Measurements from ENCODE around the gene CEP131.

Gene CEP131

GRCh38 chr17:81222906-81223761, at the start of gene CEP131 (continued):
- TF ChIP-seq PRDM10 (tag by site-specific recombination; IDR thresholded peaks at IDR 0.05) (no peak; the same call in 1 of the 2 replicates), ZNF670 (tag by site-specific recombination; IDR thresholded peaks at IDR 0.05; ENCODE audit: low read depth) (no peak), ZNF341 (tag by site-specific recombination; IDR thresholded peaks at IDR 0.05; ENCODE audit: low read depth) (peak; percentile 94), GFI1B (tag by site-specific recombination; IDR thresholded peaks at IDR 0.05) (no peak), ZNF843 (tag by site-specific recombination; IDR thresholded peaks at IDR 0.05) (0 out of 2 replicates have a peak, but pooled peaks have one; percentile 23), ZNF707 (tag by site-specific recombination; IDR thresholded peaks at IDR 0.05) (no peak), ZNF157 (tag by site-specific recombination; IDR thresholded peaks at IDR 0.05) (no peak), ZNF488 (tag by site-specific recombination; IDR thresholded peaks at IDR 0.05) (no peak), ZNF280C (tag by site-specific recombination; IDR thresholded peaks at IDR 0.05) (no peak), ZNF518A (tag by site-specific recombination; conservative IDR thresholded peaks at IDR 0.05; ENCODE audit: low read depth) (no peak), SETDB1 (IDR thresholded peaks at IDR 0.05; ENCODE audit: insufficient read length, low read length) (no peak), AEBP2 (tag by site-specific recombination; IDR thresholded peaks at IDR 0.05; ENCODE audit: borderline replicate concordance) (no peak), ZNF221 (tag by site-specific recombination; IDR thresholded peaks at IDR 0.05; ENCODE audit: borderline replicate concordance) (no peak), BCL11B (tag by site-specific recombination; IDR thresholded peaks at IDR 0.05; ENCODE audit: low read depth) (0 out of 2 replicates have a peak, but pooled peaks have one; percentile 17), ZNF155 (tag by site-specific recombination; IDR thresholded peaks at IDR 0.05) (no peak), ZNF302 (tag by site-specific recombination; IDR thresholded peaks at IDR 0.05; ENCODE audit: low read depth) (no peak), SP2 (tag by site-specific recombination; IDR thresholded peaks at IDR 0.05) (peak; percentile 100), ZBTB17 (tag by site-specific recombination; IDR thresholded peaks at IDR 0.05) (no peak), ZNF391 (tag by site-specific recombination; IDR thresholded peaks at IDR 0.05; ENCODE audit: borderline replicate concordance, low read depth) (peak; percentile 43; the same call in 1 of the 2 replicates), ZFP41 (tag by site-specific recombination; IDR thresholded peaks at IDR 0.05; ENCODE audit: borderline replicate concordance) (no peak), ZNF239 (tag by site-specific recombination; IDR thresholded peaks at IDR 0.05) (peak; percentile 36; the same call in 1 of the 2 replicates), ZNF324 (tag by site-specific recombination; IDR thresholded peaks at IDR 0.05) (peak; percentile 58; the same call in 1 of the 2 replicates), ZBTB6 (tag by site-specific recombination; IDR thresholded peaks at IDR 0.05) (no peak), HOXD13 (CRISPR knock-in tag; IDR thresholded peaks at IDR 0.05; ENCODE audit: borderline replicate concordance) (no peak)
